Fibroblast of lung (primary cell): ENCODE results near the gene TIAM2. TPM values are rescaled to one million over a fixed set of nuclear protein-coding genes. Genes with fewer than 3 reads are reported as not detected.
"Not testable (repeated sequence)": the region's sequence is repeated elsewhere in the genome, so short reads cannot be mapped to it uniquely, and the experiment has no call there.

Experiments
- DNase-seq, 2 donors: peaks; one replicate each; pipeline versions ENCODE4 v3.0.0 to v3.0.0-alpha.2; 2010; ENCODE audit warnings: low read depth in 2 of 2
- H2AFZ ChIP-seq: 2 replicates; pipeline ENCODE4 v1.5.1; 2012; ENCODE audit warnings: low read length, control low read depth, inconsistent platforms
- H3K27ac ChIP-seq: 2 replicates; pipeline ENCODE4 v1.5.1; 2011; ENCODE audit warnings: low read length, control low read depth; ENCODE audit not compliant: insufficient read depth
- H3K27me3 ChIP-seq: 2 replicates; pipeline ENCODE4 v1.5.1; 2011; ENCODE audit warnings: mild to moderate bottlenecking, low read length; ENCODE audit not compliant: control insufficient read depth, insufficient read depth
- H3K36me3 ChIP-seq: 2 replicates; pipeline ENCODE4 v1.5.1; 2011; ENCODE audit warnings: low read length; ENCODE audit not compliant: control insufficient read depth, insufficient read depth
- H3K4me1 ChIP-seq: 2 replicates; pipeline ENCODE4 v1.5.1; 2011; ENCODE audit warnings: low read length; ENCODE audit not compliant: control insufficient read depth, insufficient read depth; ENCODE audit errors: extremely low read depth
- H3K4me2 ChIP-seq: 2 replicates; pipeline ENCODE4 v1.5.1; 2011; ENCODE audit warnings: low read length, control low read depth; ENCODE audit not compliant: insufficient read depth; ENCODE audit errors: extremely low read depth
- H3K4me3 ChIP-seq, 4 experiments: fragments of 200-600 bp in 1 of 4; sonication (generic) in 1 of 4; replicated peaks in 1 of 4; 2 replicates each; pipeline ENCODE4 v1.5.1; 2011 to 2016; ENCODE audit warnings: low read length in 4 of 4, low read depth in 3 of 4, mild to moderate bottlenecking in 3 of 4, control low read depth in 2 of 4, inconsistent platforms in 1 of 4, mixed read lengths in 1 of 4; ENCODE audit not compliant: insufficient read depth in 1 of 4; ENCODE audit errors: control extremely low read depth in 1 of 4
- H3K79me2 ChIP-seq: 2 replicates; pipeline ENCODE4 v1.5.1; 2012; ENCODE audit warnings: mild to moderate bottlenecking, low read length, inconsistent platforms; ENCODE audit not compliant: control insufficient read depth, insufficient read depth
- H3K9ac ChIP-seq: 2 replicates; pipeline ENCODE4 v1.5.1; 2011; ENCODE audit warnings: mild to moderate bottlenecking, low read length, control low read depth; ENCODE audit not compliant: insufficient read depth
- H3K9me3 ChIP-seq: 2 replicates; pipeline ENCODE4 v1.5.1; 2012; ENCODE audit warnings: low read depth, low read length; ENCODE audit not compliant: control insufficient read depth, insufficient read depth
- H4K20me1 ChIP-seq: 2 replicates; pipeline ENCODE4 v1.5.1; 2011; ENCODE audit warnings: low read length; ENCODE audit not compliant: control insufficient read depth, insufficient read depth; ENCODE audit errors: extremely low read depth
- EZH2 ChIP-seq: IDR thresholded peaks from 2 replicates; pipeline ENCODE4 v1.5.1; 2012; ENCODE audit warnings: low read length, control low read depth, mild to moderate bottlenecking; ENCODE audit errors: missing control alignments
- polyA plus RNA-seq, 2 donors: library from polyadenylated mRNA; depleted of rRNA in 1 of 2; stranded (reverse) in 1 of 2; unstranded in 1 of 2; fragments of >200 nt; gene quantifications; 2 replicates each; pipeline ENCODE4 v1.2.1, GENCODE V29; 2011 to 2012; ENCODE audit warnings: missing spikeins in 1 of 2
- total RNA-seq: library from RNA; depleted of rRNA; stranded (reverse); fragments of >200 nt; gene quantifications from 2 replicates; pipeline ENCODE4 v1.2.1, GENCODE V29; 2014
- TF ChIP-seq, protein P1 (sequence below), 2 donors: IDR thresholded peaks in 1 of 2; conservative IDR thresholded peaks in 1 of 2; 1 replicate in 1 of 2; 2 replicates in 1 of 2; pipeline ENCODE4 v1.5.1; 2011 to 2012; ENCODE audit warnings: low read length in 2 of 2, control low read depth in 1 of 2, inconsistent platforms in 1 of 2, low read depth in 1 of 2, mild to moderate bottlenecking in 1 of 2

The TIAM2 gene
- total and polyA plus RNA-seq, 2 donors (not counting 1 experiment from before 2014, with no cell fraction given), result 6.2 to 11.2 TPM

DNA sequence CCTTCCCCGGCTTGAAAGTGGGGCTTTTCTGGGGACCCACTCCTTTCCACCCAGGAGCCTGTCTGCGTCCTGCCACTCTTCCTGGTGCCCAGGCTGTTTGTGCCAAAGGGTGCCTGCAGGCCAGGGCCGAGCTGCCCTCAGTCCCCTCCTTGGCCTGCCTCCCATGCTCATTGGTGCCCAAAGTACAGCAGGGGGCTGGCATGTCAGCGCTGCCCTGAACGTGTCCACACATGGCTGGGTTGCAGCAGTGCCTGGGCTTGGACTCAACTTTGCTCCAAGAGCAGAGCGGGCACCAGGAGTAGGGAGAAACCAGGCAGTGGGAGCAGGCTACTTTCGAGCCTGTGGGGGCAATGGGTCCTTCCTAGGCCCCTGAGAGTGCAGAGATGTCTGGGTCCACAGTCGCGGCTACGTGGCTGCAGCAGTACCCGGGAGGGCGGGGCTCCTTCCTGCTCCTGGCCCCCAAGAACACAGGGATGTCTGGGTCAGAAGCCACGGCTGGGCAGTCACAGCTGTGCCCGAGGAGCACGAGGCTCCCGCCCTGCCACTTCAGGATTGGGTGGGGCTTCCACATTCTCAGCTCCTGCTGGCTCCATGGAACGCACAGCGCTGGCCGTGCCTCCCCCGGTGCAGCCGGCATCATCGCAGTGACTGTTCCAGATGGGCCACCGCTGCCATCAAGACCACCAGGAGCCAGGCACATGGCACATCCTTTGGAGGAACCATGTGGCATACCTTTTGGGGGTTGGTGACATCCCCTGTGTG, 218.7 kb downstream of the TIAM2 start:
- Histone ChIP-seq H3K4me3 (no peak overlapping the region), H2AFZ (no peak overlapping the region), H3K9ac (no peak overlapping the region), H3K4me2 (no peak overlapping the region), H3K27me3 (no peaks in the 10 kb centered on the region), H3K9me3 (no peaks in the 10 kb centered on the region), H3K27ac (no peak overlapping the region), H3K79me2 (no peaks in the 10 kb centered on the region), H3K4me1 (no peaks in the 10 kb centered on the region), H3K36me3 (no peaks in the 10 kb centered on the region), H4K20me1 (no peaks in the 10 kb centered on the region)
- no peak for DNase-seq
- TF ChIP-seq EZH2, result no peak
- TF ChIP-seq, protein P1, sequence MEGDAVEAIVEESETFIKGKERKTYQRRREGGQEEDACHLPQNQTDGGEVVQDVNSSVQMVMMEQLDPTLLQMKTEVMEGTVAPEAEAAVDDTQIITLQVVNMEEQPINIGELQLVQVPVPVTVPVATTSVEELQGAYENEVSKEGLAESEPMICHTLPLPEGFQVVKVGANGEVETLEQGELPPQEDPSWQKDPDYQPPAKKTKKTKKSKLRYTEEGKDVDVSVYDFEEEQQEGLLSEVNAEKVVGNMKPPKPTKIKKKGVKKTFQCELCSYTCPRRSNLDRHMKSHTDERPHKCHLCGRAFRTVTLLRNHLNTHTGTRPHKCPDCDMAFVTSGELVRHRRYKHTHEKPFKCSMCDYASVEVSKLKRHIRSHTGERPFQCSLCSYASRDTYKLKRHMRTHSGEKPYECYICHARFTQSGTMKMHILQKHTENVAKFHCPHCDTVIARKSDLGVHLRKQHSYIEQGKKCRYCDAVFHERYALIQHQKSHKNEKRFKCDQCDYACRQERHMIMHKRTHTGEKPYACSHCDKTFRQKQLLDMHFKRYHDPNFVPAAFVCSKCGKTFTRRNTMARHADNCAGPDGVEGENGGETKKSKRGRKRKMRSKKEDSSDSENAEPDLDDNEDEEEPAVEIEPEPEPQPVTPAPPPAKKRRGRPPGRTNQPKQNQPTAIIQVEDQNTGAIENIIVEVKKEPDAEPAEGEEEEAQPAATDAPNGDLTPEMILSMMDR (conservative IDR thresholded peaks at IDR 0.05 in 1 of 2, IDR thresholded peaks at IDR 0.05 in 1 of 2; ENCODE audit: low read depth in 1 of 2, low read length in 2 of 2), result no peak

DNA sequence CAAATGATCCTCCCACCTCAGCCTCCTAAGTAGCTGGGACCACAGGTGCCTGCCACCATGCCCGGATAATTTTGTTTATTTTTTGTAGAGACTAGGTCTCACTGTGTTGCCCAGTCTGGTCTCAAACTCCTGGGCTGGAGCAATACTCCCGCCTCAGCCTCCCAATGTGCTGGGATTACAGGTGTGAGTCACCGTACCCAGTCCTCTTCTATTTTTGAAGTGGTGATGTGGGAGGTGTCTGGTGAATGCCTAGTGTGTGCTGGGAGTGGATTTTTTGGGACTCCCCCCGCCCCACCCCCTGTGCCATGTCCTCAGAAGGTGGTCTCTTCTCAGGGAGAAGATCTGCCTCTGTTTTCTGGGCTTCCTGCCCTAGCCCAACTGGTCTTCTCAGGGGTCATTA, 220.8 kb downstream of the TIAM2 start:
- no peaks in the 10 kb centered on the region for H3K27me3 ChIP-seq

DNA sequence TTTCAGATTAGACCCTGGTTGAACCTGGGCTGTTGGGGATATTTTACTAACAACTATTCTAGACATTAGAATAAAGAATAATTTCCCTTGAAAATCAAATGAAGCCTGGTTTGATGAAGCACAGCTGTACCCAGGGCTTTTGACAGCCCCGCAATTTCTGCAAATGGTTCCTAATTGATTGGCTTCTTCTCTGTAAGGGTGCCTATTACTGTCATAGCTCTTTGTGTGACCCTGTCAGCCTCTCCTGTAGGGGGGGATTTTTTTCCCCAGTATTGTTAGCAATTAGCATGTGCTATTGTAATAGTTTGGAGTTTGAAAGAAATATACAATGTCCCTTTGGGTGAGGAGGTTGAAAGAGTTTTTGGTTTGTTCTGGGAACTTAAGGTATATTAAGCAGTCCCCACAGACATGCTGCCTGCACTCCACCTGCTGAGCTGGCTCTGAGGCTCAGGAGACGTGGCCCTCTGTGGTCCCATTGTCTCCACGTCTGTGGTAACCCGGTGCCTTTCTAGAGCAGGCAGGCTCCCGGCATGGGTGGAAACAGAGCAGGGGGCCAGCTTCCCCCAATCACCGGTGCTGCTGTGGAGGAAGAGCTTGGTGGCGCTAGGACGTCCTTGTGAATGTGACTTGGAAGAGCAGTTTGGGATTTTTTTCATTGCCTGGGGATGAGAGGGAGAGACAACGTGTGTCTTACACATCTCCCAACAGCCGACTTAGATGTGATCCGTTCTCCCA, 221.4 kb downstream of the TIAM2 start:
- Histone ChIP-seq H4K20me1 (no peaks in the 10 kb centered on the region), H3K4me2 (no peak overlapping the region), H3K4me1 (no peaks in the 10 kb centered on the region), H3K4me3 (no peak overlapping the region), H3K36me3 (no peaks in the 10 kb centered on the region), H3K79me2 (no peaks in the 10 kb centered on the region), H2AFZ (no peak overlapping the region), H3K9ac (no peak overlapping the region), H3K27ac (no peak overlapping the region), H3K9me3 (no peaks in the 10 kb centered on the region), H3K27me3 (no peaks in the 10 kb centered on the region)
- TF ChIP-seq, protein P1 (conservative IDR thresholded peaks at IDR 0.05 in 1 of 2, IDR thresholded peaks at IDR 0.05 in 1 of 2; ENCODE audit: low read depth in 1 of 2, low read length in 2 of 2), result no peak
- no peak for TF ChIP-seq EZH2
- no peak for DNase-seq

More for the DNA sequence above, 220.8 kb downstream of the TIAM2 start:
- no peak for DNase-seq
- no peaks in the 10 kb centered on the region for H3K4me1 ChIP-seq
- no peak overlapping the region for H3K4me2 ChIP-seq
- H2AFZ ChIP-seq, result no peak overlapping the region
- H3K79me2 ChIP-seq, result no peaks in the 10 kb centered on the region
- no peaks in the 10 kb centered on the region for H3K36me3 ChIP-seq
- no peaks in the 10 kb centered on the region for H3K9me3 ChIP-seq
- no peak overlapping the region for H3K27ac ChIP-seq
- H3K9ac ChIP-seq, result no peak overlapping the region
- H4K20me1 ChIP-seq, result no peaks in the 10 kb centered on the region
- no peak for TF ChIP-seq EZH2
- TF ChIP-seq, protein P1 (conservative IDR thresholded peaks at IDR 0.05 in 1 of 2, IDR thresholded peaks at IDR 0.05 in 1 of 2; ENCODE audit: low read depth in 1 of 2, low read length in 2 of 2), result no peak
- no peak overlapping the region for H3K4me3 ChIP-seq

DNA sequence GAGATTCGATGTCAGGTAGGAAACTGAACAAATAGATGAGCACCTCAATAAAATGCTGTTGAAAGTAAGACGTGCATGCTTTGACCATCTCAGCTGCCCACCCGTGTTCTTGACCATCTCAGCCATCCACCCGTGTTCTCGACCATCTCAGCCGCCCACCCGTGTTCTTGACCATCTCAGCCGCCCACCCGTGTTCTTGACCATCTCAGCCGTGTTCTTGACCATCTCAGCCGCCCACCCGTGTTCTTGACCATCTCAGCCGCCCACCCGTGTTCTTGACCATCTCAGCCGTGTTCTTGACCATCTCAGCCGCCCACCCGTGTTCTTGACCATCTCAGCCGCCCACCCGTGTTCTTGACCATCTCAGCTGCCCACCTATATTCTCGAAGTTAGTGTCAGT, 223.6 kb downstream of the TIAM2 start:
- not testable (repeated sequence) for H3K4me1 ChIP-seq, H3K36me3 ChIP-seq, H3K9me3 ChIP-seq, H3K79me2 ChIP-seq, H2AFZ ChIP-seq, H3K4me2 ChIP-seq, H3K27ac ChIP-seq, H3K9ac ChIP-seq, H3K4me3 ChIP-seq, H3K27me3 ChIP-seq, DNase-seq, H4K20me1 ChIP-seq
